ENCODE data around the gene TGFBR2.
A peak's percentile ranks its signal among the peaks of the same experiment; 100 is the strongest.

The TGFBR2 gene

DNA sequence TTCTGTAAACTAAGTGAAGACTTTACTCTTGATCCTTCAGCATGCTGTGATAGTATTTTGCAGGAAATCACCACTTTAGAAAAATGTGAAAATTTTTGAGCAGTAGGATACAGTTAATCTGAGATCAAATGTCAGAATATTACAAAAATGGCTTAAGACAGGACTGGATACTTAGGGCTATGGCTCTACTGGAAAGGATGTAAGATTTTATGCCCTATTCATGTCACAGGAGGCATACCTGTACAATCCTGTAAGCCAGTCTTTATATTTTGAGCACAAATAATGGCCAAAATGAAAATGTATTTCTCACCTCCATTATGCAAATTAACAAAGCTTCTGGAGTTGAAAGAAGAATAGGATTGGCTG, 8.6 kb upstream of the TGFBR2 start:
- TF ChIP-seq, protein P1, sequence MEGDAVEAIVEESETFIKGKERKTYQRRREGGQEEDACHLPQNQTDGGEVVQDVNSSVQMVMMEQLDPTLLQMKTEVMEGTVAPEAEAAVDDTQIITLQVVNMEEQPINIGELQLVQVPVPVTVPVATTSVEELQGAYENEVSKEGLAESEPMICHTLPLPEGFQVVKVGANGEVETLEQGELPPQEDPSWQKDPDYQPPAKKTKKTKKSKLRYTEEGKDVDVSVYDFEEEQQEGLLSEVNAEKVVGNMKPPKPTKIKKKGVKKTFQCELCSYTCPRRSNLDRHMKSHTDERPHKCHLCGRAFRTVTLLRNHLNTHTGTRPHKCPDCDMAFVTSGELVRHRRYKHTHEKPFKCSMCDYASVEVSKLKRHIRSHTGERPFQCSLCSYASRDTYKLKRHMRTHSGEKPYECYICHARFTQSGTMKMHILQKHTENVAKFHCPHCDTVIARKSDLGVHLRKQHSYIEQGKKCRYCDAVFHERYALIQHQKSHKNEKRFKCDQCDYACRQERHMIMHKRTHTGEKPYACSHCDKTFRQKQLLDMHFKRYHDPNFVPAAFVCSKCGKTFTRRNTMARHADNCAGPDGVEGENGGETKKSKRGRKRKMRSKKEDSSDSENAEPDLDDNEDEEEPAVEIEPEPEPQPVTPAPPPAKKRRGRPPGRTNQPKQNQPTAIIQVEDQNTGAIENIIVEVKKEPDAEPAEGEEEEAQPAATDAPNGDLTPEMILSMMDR (conservative IDR thresholded peaks at IDR 0.05; ENCODE audit: low read depth) = no peak
- ChIA-PET CTCF (no interaction called here), POLR2A (ENCODE audit: low non-redundant PET) (no interaction called here)
- no peak overlapping the region for H3K27ac ChIP-seq
- DNase-seq (ENCODE audit: low spot score) = no peak

DNA sequence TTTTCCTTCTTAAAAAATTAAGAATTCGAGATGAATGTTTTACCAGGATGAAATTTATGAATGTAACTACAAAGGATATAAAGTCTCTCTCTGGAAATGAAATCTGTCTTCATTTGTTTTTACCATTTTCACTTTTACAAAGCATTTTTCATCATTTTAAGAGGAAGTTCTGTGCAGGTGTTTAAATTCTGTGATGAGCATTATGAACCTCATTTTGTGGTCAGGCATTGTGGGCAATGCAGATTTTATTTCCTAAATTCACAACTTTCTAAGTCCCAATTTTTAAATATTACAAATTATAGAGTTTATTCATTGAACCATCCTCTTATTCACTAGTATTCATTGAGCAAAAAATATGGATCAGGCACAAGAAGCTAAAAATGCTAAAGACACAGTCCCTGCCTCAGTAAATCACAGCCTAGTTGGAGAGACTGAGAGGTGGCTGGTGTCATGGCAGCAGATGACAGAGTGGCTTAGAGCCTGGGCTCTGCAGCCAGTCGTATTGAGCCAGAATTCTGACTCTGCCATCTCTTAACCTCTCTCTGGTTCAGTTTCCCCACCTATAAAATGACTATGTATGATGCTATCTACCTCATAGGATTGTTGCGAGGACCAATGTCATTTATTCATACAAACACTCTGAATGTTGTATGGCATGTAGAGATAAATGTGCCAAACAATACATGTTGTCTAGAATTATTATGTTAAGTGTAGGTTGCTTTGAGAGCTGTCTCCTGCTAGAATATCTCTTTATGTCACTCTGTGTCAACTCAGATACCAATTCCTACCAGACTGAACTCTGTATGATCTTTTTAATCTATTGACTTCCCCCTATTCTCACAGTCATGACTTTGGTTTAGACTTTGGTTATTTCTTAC, 7.5 kb upstream of the TGFBR2 start:
- ChIA-PET CTCF (no interaction called here), POLR2A (ENCODE audit: low non-redundant PET) (no interaction called here)
- DNase-seq (ENCODE audit: low spot score) = no peak
- H3K27ac ChIP-seq = no peak overlapping the region
- TF ChIP-seq, protein P1 (conservative IDR thresholded peaks at IDR 0.05; ENCODE audit: low read depth) = no peak

DNA sequence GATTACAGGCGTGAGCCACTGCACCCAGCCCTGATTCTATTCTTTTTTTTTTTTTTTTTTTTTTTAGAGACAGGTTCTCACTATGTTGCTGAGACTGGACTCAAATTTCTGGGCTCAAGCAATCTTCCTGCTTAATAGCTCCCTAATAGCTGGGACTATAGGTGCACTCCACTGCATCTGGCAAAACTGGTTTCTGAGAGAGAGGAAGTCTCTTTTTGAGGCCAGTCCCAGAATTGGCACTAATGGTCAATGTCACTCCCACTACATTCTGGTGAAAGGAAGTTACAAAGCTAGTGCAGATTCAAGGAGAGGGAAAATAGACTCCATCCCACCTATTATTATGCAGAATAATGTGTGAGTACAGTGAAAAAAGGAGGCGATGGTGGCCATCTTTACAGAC, 5.8 kb upstream of the TGFBR2 start:
- TF ChIP-seq, protein P1 (conservative IDR thresholded peaks at IDR 0.05; ENCODE audit: low read depth) = no peak
- no peak overlapping the region for H3K27ac ChIP-seq
- ChIA-PET POLR2A (ENCODE audit: low non-redundant PET) (no interaction called here), CTCF (no interaction called here)
- DNase-seq (ENCODE audit: low spot score) = no peak

DNA sequence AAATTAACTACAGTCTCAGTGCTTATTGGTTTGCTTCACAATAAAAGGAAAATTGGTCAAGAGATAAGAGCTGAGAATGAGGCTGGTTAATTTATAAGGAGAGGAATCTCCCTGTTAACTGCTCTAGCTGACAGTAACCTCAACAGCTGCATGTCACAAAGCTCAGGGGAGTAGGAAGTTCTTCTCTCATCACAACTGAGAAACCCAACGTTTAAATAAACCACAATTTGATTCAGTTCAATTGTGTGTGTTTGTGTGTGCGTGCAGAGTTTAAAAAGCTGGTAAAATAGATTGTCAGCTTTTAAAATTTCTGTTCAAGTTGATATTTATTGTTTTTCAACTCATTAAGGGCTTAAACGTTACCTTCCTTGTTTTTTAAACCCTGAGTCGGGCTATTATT, 3.5 kb upstream of the TGFBR2 start:
- no peak for DNase-seq (ENCODE audit: low spot score)
- H3K27ac ChIP-seq = no peak overlapping the region
- ChIA-PET POLR2A (ENCODE audit: low non-redundant PET) (no interaction called here), CTCF (interaction anchor here (0.6 kb wide), 1 partner anchor 458 kb away, joined by 3 read pairs; no protein-coding TSS in a partner anchor)
- TF ChIP-seq, protein P1 (conservative IDR thresholded peaks at IDR 0.05; ENCODE audit: low read depth) = no peak

DNA sequence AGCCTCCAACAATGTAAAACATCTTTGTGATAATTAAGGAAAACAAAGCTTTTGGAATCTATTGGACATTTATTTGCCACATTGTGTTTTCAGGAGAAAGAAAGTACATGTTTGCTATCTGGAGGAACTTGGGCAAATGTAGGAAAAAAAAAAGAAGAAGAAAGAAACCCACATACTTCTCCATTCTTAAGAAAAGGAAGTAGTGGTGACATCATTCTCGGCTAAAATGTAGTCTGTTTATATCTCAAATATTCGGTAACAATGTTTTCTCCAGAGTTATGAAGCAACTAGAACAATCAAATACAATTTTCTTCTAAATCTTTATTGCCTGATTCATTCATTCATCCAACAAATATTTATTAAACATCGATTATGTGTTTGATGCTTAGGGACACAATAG, 2.3 kb upstream of the TGFBR2 start:
- H3K27ac ChIP-seq = no peak overlapping the region
- CTCF ChIA-PET = no interaction called here
- no peak for DNase-seq (ENCODE audit: low spot score)
- TF ChIP-seq, protein P1 (conservative IDR thresholded peaks at IDR 0.05; ENCODE audit: low read depth) = no peak
- POLR2A ChIA-PET (ENCODE audit: low non-redundant PET) = no interaction called here

DNA sequence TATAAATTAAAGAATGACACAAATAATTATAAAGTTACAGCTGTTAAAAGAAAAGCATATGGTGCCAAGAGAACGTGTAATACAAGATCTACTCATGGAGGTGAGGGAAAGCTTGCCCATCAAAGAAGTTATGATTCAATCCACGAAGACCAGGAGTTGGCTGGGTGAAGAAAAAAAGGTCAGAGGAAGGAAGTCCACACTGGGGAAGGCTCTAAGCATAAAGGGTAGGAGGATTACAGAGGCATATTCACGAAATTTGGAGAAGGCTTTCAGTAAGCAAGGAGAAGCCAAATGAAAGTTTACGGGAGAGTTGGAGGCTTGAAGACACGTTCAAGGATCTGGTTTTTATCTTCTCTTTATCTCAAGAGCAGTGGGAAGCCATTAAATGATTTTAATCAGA, 1.8 kb upstream of the TGFBR2 start:
- POLR2A ChIA-PET (ENCODE audit: low non-redundant PET) = no interaction called here
- CTCF ChIA-PET = no interaction called here
- DNase-seq (ENCODE audit: low spot score) = no peak
- TF ChIP-seq, protein P1 (conservative IDR thresholded peaks at IDR 0.05; ENCODE audit: low read depth) = no peak
- H3K27ac ChIP-seq = peak overlapping the region; percentile 37; the same call in 1 of the 2 replicates
